BJ (cell line): ENCODE data around the gene GCNT2. TPM values are rescaled to one million over a fixed set of nuclear protein-coding genes. Genes with fewer than 3 reads are reported as not detected.
"Not testable (repeated sequence)": the region's sequence is repeated elsewhere in the genome, so short reads cannot be mapped to it uniquely, and the experiment has no call there.

Experiments
- CTCF ChIA-PET: fragments of 350-600 bp; formaldehyde crosslinking; extraction: SDS; loops from one replicate; lab custom pipeline; 2021; ENCODE audit warnings: antibody characterized with exemption, inconsistent platforms; lab: Yijun Ruan, JAX
- POLR2A ChIA-PET: fragments of 300-600 bp; sonication (Branson Sonifier 250); formaldehyde crosslinking; extraction: SDS; loops from one replicate; lab custom pipeline; 2021; ENCODE audit warnings: antibody characterized with exemption; lab: Charles Lee
- DNase-seq: peaks from one replicate; pipeline ENCODE4 v3.0.0-alpha.2; 2011; ENCODE audit warnings: low read depth
- H3K27me3 ChIP-seq: 2 replicates; pipeline ENCODE4 v1.6.0; 2011; ENCODE audit warnings: low read length; ENCODE audit not compliant: control insufficient read depth, insufficient read depth
- H3K36me3 ChIP-seq: 2 replicates; pipeline ENCODE4 v1.5.1; 2011; ENCODE audit warnings: low read length; ENCODE audit not compliant: control insufficient read depth, insufficient read depth
- H3K4me3 ChIP-seq: 2 replicates; pipeline ENCODE4 v1.5.1; 2011; ENCODE audit warnings: low read depth, mild to moderate bottlenecking, control low read depth, low read length
- polyA plus RNA-seq: library from polyadenylated mRNA; depleted of rRNA; stranded (reverse); fragments of >200 nt; gene quantifications from 2 replicates; pipeline ENCODE4 v1.2.3, GENCODE V29; 2011; rRNA removed
- small RNA-seq: library from RNA; depleted of rRNA; stranded (forward); fragments of <200 nt; gene quantifications from one replicate; pipeline ENCODE3, GENCODE V24; 2012; ENCODE audit warnings: low replicate concordance, low read depth; ENCODE audit not compliant: insufficient read length
- TF ChIP-seq, protein P1 (sequence below): IDR thresholded peaks from 2 replicates; pipeline ENCODE4 v1.5.1; 2011; ENCODE audit warnings: low read depth, mild to moderate bottlenecking, control low read depth, inconsistent platforms, low read length, moderate library complexity; ENCODE audit not compliant: insufficient read depth

Gene GCNT2
- polyA plus RNA-seq, 1 experiment: 0.04 TPM

DNA sequence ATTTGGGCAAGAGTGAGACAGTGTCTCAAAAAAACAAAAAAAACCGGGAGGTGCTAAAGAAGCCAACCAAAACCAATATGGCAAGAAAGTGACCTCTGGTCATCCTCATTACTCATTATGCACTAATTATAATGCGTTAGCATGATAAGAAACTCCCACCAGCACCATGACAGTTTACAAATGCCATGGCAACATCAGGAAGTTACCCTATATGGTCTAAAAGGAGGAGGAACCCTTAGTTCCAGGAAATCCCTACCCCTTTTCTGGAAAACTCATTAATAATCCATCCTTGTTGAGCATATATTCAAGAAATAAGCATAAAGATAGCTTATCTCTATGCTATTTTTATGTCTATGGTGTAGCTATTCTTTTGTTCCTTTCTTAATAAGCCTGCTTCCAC is 141.6 kb downstream of the GCNT2 start:
- DNase-seq: no peak
- ChIA-PET POLR2A (no interaction called here), CTCF (no interaction called here)
- no peaks in the 10 kb centered on the region for H3K27me3 ChIP-seq
- TF ChIP-seq, protein P1, sequence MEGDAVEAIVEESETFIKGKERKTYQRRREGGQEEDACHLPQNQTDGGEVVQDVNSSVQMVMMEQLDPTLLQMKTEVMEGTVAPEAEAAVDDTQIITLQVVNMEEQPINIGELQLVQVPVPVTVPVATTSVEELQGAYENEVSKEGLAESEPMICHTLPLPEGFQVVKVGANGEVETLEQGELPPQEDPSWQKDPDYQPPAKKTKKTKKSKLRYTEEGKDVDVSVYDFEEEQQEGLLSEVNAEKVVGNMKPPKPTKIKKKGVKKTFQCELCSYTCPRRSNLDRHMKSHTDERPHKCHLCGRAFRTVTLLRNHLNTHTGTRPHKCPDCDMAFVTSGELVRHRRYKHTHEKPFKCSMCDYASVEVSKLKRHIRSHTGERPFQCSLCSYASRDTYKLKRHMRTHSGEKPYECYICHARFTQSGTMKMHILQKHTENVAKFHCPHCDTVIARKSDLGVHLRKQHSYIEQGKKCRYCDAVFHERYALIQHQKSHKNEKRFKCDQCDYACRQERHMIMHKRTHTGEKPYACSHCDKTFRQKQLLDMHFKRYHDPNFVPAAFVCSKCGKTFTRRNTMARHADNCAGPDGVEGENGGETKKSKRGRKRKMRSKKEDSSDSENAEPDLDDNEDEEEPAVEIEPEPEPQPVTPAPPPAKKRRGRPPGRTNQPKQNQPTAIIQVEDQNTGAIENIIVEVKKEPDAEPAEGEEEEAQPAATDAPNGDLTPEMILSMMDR: no peak
- H3K4me3 ChIP-seq: no peak overlapping the region
- no peaks in the 10 kb centered on the region for H3K36me3 ChIP-seq

DNA sequence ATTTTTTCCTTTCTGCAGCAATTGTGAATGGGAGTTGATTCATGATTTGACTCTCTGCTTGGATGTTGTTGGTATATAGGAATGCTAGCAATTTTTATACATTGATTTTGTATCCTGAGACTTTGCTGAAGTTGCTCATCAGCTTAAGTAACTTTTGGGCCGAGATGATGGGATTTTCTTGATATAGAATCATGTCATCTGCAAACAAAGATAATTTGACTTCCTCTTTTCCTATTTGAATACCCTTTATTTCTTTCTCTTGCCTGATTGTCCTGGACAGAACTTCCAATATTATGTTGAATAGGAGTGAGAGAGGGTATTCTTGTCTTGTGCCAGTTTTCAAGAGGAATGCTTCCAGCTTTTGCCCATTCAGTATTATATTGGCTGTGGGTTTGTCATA is 144.4 kb downstream of the GCNT2 start:
- POLR2A ChIA-PET, H3K36me3 ChIP-seq, H3K4me3 ChIP-seq, CTCF ChIA-PET, H3K27me3 ChIP-seq, DNase-seq: not testable (repeated sequence)

DNA sequence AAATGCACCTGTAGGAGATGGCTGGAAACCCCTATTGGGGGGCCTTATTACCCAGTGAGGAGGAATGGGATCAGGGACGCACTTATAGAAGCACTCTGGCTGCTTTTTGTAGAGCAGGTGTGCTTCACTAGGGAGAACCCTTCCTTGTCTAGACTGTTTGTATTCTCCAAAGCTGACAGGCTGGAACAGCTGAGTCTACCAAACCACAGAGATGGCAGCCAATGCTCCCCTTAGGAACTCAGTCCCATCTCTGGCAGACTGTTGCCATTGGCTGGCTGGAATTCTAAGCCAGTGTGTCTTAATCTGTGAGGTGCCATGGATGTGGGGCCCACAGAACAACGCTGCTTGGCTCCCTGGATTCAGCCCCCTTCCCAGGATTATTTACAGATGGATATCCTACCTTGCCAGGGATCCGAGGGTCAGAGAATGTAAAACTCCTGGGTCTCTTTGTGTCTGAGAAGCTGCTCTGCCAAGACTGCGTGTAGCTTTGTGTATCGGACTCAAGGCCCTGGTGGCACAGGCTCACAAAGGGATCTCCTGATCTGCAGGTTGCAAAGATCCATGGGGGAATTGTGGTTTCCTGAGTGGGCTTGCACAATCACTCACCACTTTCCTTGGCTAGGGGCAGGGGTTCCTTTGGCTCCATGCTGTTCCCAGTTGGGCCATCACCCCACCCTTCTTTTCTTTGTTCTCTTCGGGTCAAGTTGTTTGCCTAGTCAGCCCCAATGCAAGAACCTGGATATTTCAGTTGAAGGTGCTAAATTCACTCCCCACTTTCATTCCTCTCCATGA is 147.2 kb downstream of the GCNT2 start:
- CTCF ChIA-PET: no interaction called here
- DNase-seq: no peak

DNA sequence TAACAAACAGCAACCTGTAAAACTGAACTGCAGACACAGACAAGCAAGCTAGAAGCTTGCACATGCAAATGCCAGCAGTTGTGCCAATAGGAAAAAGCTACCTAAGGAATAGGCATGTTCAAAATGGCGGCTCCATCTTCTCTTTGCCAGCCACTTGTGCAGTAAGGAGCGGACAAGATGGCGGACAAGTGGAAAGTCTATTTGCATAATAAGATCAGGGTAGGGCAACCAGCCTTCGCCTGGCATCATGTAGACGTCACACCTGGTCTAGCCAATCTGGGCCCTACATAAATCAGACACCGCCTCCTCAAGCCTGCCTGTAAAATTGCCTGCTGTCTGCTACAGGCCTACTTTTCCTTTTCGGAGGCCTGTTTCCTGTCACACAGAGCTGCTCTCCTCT is 155.3 kb downstream of the GCNT2 start:
- ChIA-PET CTCF (interaction anchor here (0.7 kb wide), 1 partner anchor 176 kb away, joined by 3 read pairs; no protein-coding TSS in a partner anchor), POLR2A (no interaction called here)
- Histone ChIP-seq H3K36me3 (no peaks in the 10 kb centered on the region), H3K4me3 (no peak overlapping the region), H3K27me3 (no peaks in the 10 kb centered on the region)
- TF ChIP-seq, protein P1: no peak
- DNase-seq: no peak

More for the DNA sequence above, 147.2 kb downstream of the GCNT2 start:
- no peaks in the 10 kb centered on the region for H3K27me3 ChIP-seq
- no peaks in the 10 kb centered on the region for H3K36me3 ChIP-seq
- POLR2A ChIA-PET: no interaction called here
- TF ChIP-seq, protein P1: no peak
- no peak overlapping the region for H3K4me3 ChIP-seq

DNA sequence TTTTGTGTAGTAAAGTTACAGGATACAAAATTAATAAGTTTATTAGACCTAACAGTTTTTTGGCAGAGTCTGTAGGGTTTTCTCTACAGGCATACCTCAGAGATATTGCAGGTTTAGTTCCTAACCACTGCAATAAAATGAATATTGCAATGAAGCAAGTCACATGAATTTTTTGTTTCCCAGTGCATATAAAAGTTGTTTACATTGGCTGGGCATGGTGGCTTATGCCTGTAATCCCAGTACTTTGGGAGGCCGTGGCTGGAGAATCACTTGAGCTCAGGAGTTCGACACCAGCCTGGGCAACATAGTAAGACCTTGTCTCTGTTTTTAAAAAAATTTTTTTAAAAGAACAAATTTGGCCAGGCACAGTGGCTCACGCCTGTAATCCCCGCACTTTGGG is 157.3 kb downstream of the GCNT2 start:
- Histone ChIP-seq H3K4me3 (no peak overlapping the region), H3K36me3 (no peaks in the 10 kb centered on the region), H3K27me3 (no peaks in the 10 kb centered on the region)
- ChIA-PET CTCF (no interaction called here), POLR2A (no interaction called here)
- no peak for DNase-seq
- TF ChIP-seq, protein P1: no peak

Small RNAs within 50 kb of the gene (small RNA-seq; reads per million reads assigned to genes)
- gene RF00019: not detected

Other genes with a start within 250 kb of the GCNT2 start
- 12.6 and 14.0 TPM in 2 replicates for gene TFAP2A, start 106.3 kb upstream of the GCNT2 start, polyA plus RNA-seq
- gene C6orf52, start 173.3 kb downstream of the GCNT2 start, polyA plus RNA-seq: 0.28 and 0.74 TPM in 2 replicates
- 10.8 and 15.3 TPM in 2 replicates for gene PAK1IP1, start 173.6 kb downstream of the GCNT2 start, polyA plus RNA-seq
- 210 and 226 TPM in 2 replicates for gene TMEM14C, start 201.7 kb downstream of the GCNT2 start, polyA plus RNA-seq
- 52.4 and 89.4 TPM in 2 replicates for gene TMEM14B, start 226.5 kb downstream of the GCNT2 start, polyA plus RNA-seq